Panc1 (cell line): ENCODE results near the gene WNT11. TPM values are rescaled to one million over a fixed set of nuclear protein-coding genes. Genes with fewer than 3 reads are reported as not detected.

Experiments
- ATAC-seq: fragments of 200-7000 bp; cut with Tn5 transposase; 2 replicates; pipeline ENCODE4 v1.9.1; 2020; ENCODE audit warnings: mild to moderate bottlenecking, moderate library complexity
- BruUV-seq: library from RNA; stranded (reverse); fragments of 400-500 nt; replicated peaks from 2 replicates; lab custom pipeline; 2021; lab: Mats Ljungman, UMichigan
- CTCF ChIA-PET: fragments of 300-600 bp; sonication (Branson Sonifier 250); formaldehyde crosslinking; loops from one replicate; lab custom pipeline; 2022; ENCODE audit warnings: antibody characterized with exemption; lab: Charles Lee
- POLR2A ChIA-PET: fragments of 300-600 bp; sonication (Branson Sonifier 250); formaldehyde crosslinking; loops from one replicate; lab custom pipeline; 2022; ENCODE audit warnings: antibody characterized with exemption; lab: Charles Lee
- DNase-seq: peaks from one replicate; pipeline ENCODE4 v3.0.0-alpha.2; 2010; ENCODE audit warnings: low read depth, low spot score
- H3K27ac ChIP-seq: 2 replicates; pipeline ENCODE4 v1.5.1; 2011; ENCODE audit warnings: mild to moderate bottlenecking, low read length, inconsistent platforms
- H3K27me3 ChIP-seq: fragments of 200-500 bp; sonication (Bioruptor generic); 2 replicates; pipeline ENCODE4 v1.6.0; 2014; ENCODE audit warnings: low read length, inconsistent platforms; ENCODE audit not compliant: control insufficient read depth, insufficient read depth
- H3K36me3 ChIP-seq: fragments of 200-500 bp; sonication (Bioruptor generic); 2 replicates; pipeline ENCODE4 v1.5.1; 2014; ENCODE audit warnings: inconsistent platforms, mild to moderate bottlenecking, low read length, moderate library complexity; ENCODE audit not compliant: control insufficient read depth, insufficient read depth
- H3K4me1 ChIP-seq: 2 replicates; pipeline ENCODE4 v1.5.1; 2011; ENCODE audit warnings: inconsistent platforms, mild to moderate bottlenecking, low read length, moderate library complexity; ENCODE audit not compliant: control insufficient read depth, insufficient read depth
- H3K4me3 ChIP-seq, 2 experiments: 2 replicates each; pipeline ENCODE4 v1.5.1; 2011 to 2012; ENCODE audit warnings: low read depth in 2 of 2, low read length in 2 of 2, mild to moderate bottlenecking in 2 of 2, inconsistent platforms in 1 of 2, moderate library complexity in 1 of 2
- H3K9me3 ChIP-seq: fragments of 200-500 bp; sonication (Bioruptor generic); 2 replicates; pipeline ENCODE4 v1.5.1; 2014; ENCODE audit warnings: low read depth, mild to moderate bottlenecking, inconsistent platforms, low read length, moderate library complexity; ENCODE audit not compliant: control insufficient read depth, insufficient read depth
- POLR2AphosphoS5 ChIP-seq: IDR thresholded peaks from 2 replicates; pipeline ENCODE4 v1.6.1; 2012; ENCODE audit warnings: mild to moderate bottlenecking, low read depth, low read length, moderate library complexity
- SIN3A ChIP-seq: IDR thresholded peaks from 2 replicates; pipeline ENCODE4 v1.6.1; 2012; ENCODE audit warnings: low read depth, mild to moderate bottlenecking, low read length, moderate library complexity, borderline replicate concordance; ENCODE audit not compliant: insufficient read depth
- TCF7L2 ChIP-seq: IDR thresholded peaks from 2 replicates; pipeline ENCODE4 v1.6.1; 2011; ENCODE audit warnings: mild to moderate bottlenecking, low read depth, low read length, inconsistent platforms
- in situ Hi-C: cut with HindIII; loops from 2 replicates; pipeline ENCODE4 v1.10.0; 2016; ENCODE audit warnings: low sequenced_read_pairs, low pct_unique_long_range_greater_than_20kb
- intact Hi-C: fragments of 100-400 bp; cut with micrococcal nuclease; formaldehyde crosslinking; loops from one replicate; pipeline ENCODE4 v1.10.0; 2022; ENCODE audit not compliant: unreplicated experiment
- total RNA-seq: library from RNA; stranded (reverse); gene quantifications from one replicate; pipeline ENCODE4 v1.2.1, GENCODE V29; 2021; ENCODE audit not compliant: unreplicated experiment
- TF ChIP-seq, protein P1 (sequence below): fragments of 450-650 bp; IDR thresholded peaks from 2 replicates; pipeline ENCODE4 v1.5.1; 2017; ENCODE audit warnings: mild to moderate bottlenecking
- TF ChIP-seq, protein P2 (sequence below), 2 experiments: IDR thresholded peaks; 2 replicates each; pipeline ENCODE4 v1.6.1; 2011 to 2012; ENCODE audit warnings: low read depth in 2 of 2, control low read depth in 1 of 2, low read length in 1 of 2, mild to moderate bottlenecking in 1 of 2, moderate library complexity in 1 of 2; ENCODE audit not compliant: insufficient read depth in 1 of 2

Gene WNT11
- total RNA-seq, 1 experiment from 2014 or later: 1.1 TPM

DNA sequence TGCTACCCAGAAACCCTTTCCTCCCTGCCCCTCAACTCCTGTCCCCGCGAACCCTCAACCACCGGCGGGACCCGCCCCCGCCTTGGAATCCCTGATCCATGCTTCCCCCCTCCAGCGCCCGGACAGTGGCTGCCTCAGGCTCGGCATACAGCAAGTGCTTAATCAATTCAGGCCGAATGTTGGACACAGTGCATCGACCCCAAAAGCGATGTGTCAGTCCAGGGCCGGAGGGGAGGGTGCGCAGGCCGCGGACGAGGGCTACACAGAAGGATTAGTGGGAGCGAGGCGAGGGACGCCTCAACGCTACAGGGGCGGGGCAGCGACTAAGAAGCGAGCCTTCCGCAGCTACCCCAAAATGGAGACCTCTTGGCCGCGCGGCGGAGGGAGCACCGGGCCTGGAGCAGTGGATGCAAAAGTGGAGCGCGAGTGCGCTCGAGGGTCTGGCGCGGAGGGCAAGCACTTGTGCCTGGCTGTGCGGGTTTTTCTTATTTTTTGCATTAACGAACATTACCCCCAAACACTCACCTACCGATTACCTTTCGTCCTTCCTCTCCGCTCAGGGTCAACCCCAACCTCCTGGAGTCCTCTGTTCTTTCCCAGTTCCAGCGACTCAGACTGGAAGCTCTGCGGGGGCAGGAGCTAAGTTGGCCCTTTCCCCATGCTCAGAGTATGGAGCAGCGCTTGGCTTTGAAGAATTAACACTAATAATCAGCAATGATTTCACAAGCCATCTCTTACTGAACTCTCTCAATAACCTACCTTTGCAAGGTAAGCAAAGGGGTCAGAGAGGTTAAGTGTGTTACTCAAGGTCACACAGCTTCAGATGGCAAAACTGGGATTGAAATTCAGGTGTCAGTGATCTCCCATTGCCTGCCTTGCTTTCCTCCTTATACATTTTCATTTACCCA is 30.0 kb upstream of the WNT11 start:
- peak; percentile 71 for ATAC-seq
- ChIA-PET CTCF (no interaction called here), POLR2A (interaction anchor here (0.6 to 1.2 kb wide), 2 partner anchors 34 to 641 kb away, joined by 3 to 7 read pairs; no protein-coding TSS in a partner anchor)
- Histone ChIP-seq H3K4me3 (peak overlapping the region; percentile 86 to 88), H3K27ac (peak overlapping the region; percentile 74), H3K36me3 (no peaks in the 10 kb centered on the region), H3K9me3 (no peaks in the 10 kb centered on the region), H3K27me3 (no peaks in the 10 kb centered on the region), H3K4me1 (peaks cover 15% of the 10 kb centered on the region; the same call in 1 of the 2 replicates)
- intact Hi-C loops (no loop called here), in situ Hi-C loops (no loop called here)
- no TSS peak for BruUV-seq
- TF ChIP-seq, protein P1, sequence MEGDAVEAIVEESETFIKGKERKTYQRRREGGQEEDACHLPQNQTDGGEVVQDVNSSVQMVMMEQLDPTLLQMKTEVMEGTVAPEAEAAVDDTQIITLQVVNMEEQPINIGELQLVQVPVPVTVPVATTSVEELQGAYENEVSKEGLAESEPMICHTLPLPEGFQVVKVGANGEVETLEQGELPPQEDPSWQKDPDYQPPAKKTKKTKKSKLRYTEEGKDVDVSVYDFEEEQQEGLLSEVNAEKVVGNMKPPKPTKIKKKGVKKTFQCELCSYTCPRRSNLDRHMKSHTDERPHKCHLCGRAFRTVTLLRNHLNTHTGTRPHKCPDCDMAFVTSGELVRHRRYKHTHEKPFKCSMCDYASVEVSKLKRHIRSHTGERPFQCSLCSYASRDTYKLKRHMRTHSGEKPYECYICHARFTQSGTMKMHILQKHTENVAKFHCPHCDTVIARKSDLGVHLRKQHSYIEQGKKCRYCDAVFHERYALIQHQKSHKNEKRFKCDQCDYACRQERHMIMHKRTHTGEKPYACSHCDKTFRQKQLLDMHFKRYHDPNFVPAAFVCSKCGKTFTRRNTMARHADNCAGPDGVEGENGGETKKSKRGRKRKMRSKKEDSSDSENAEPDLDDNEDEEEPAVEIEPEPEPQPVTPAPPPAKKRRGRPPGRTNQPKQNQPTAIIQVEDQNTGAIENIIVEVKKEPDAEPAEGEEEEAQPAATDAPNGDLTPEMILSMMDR: no peak
- TF ChIP-seq SIN3A: peak; percentile 31; the same call in 1 of the 2 replicates
- no peak for DNase-seq

DNA sequence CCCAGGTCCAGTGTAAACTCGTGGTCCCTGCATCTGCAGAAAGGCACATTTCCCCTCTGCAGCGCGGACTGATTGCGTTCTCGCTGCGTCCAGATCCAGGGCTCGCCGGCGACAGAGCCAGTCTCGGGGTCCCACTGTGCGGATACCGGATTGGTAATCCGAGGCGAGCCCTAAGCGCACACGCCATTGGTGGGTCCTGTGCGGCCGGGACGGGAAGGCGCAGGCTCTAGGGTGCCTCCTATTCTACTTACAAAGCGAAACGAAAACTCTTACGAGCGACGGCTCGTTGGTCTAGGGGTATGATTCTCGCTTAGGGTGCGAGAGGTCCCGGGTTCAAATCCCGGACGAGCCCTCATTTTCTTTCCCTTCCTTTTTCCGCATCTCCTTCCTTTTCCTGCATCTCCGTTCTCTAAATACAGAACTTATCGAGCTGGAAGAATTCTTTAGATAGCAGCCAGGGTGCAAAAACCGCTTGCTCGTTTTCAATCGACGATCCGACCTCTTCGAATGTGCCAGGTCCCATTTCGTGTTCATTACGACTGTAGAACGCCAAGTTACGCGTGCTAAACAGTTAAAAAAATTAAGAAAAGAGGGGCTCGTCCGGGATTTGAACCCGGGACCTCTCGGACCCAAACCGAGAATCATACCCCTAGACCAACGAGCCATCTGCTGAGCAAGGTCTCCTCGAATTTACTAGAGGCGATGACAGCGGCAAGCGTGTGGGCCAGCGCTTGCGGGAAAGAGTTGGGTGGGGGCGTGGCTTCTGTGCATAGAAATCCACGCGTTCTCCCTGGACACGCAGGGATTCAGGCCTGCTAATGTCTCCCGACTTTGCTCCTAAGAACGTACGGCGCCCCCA is 29.2 kb upstream of the WNT11 start:
- CTCF ChIA-PET: interaction anchor here (0.6 to 2.1 kb wide), 2 partner anchors 27 to 713 kb away, joined by 4 to 16 read pairs; no protein-coding TSS in a partner anchor

More for the DNA sequence above, 29.2 kb upstream of the WNT11 start:
- Histone ChIP-seq H3K27ac (peak overlapping the region; percentile 74), H3K36me3 (no peaks in the 10 kb centered on the region), H3K27me3 (no peaks in the 10 kb centered on the region), H3K9me3 (no peaks in the 10 kb centered on the region), H3K4me3 (peak overlapping the region; percentile 86 to 88), H3K4me1 (peaks cover 15% of the 10 kb centered on the region; the same call in 1 of the 2 replicates)
- TF ChIP-seq TCF7L2 (0 out of 2 replicates have a peak, but pooled peaks have one; percentile 15), POLR2AphosphoS5 (0 out of 2 replicates have a peak, but pooled peaks have one; percentile 35)
- TF ChIP-seq, protein P2, sequence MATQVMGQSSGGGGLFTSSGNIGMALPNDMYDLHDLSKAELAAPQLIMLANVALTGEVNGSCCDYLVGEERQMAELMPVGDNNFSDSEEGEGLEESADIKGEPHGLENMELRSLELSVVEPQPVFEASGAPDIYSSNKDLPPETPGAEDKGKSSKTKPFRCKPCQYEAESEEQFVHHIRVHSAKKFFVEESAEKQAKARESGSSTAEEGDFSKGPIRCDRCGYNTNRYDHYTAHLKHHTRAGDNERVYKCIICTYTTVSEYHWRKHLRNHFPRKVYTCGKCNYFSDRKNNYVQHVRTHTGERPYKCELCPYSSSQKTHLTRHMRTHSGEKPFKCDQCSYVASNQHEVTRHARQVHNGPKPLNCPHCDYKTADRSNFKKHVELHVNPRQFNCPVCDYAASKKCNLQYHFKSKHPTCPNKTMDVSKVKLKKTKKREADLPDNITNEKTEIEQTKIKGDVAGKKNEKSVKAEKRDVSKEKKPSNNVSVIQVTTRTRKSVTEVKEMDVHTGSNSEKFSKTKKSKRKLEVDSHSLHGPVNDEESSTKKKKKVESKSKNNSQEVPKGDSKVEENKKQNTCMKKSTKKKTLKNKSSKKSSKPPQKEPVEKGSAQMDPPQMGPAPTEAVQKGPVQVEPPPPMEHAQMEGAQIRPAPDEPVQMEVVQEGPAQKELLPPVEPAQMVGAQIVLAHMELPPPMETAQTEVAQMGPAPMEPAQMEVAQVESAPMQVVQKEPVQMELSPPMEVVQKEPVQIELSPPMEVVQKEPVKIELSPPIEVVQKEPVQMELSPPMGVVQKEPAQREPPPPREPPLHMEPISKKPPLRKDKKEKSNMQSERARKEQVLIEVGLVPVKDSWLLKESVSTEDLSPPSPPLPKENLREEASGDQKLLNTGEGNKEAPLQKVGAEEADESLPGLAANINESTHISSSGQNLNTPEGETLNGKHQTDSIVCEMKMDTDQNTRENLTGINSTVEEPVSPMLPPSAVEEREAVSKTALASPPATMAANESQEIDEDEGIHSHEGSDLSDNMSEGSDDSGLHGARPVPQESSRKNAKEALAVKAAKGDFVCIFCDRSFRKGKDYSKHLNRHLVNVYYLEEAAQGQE (IDR thresholded peaks at IDR 0.05; ENCODE audit: insufficient read depth in 1 of 2, low read depth in 2 of 2, low read length in 1 of 2): no peak
- intact Hi-C loops: no loop called here
- in situ Hi-C loops: no loop called here
- no TSS peak for BruUV-seq
- DNase-seq (peak; percentile 94), ATAC-seq (peak; percentile 86)
- POLR2A ChIA-PET: no interaction called here
